ENCODE measurements around the gene GPX4.

Gene GPX4

DNA sequence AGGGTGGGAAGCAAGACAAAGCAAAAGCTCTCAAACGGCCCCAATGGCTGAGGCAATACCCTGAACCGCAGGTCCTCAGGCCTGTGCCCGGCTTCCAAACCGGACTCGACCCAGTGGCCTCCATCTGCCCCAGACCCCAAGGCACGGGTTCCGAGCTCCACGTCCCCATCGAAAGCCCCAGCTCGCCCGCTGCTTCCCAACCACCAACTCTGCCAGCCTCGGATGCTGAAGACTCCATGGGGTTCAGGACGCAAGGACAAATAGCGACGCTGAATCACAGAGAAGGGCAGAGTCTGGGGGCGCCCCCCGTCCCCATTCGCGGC, 9.2 kb upstream of the GPX4 start:
- Histone ChIP-seq H3K36me3 (ENCODE audit: control insufficient read depth, insufficient read depth, low read length) (peaks cover 13% of the 10 kb centered on the region; the same call in 1 of the 2 replicates), H3K4me1 (ENCODE audit: control insufficient read depth, insufficient read depth, low read length) (no peaks in the 10 kb centered on the region; the same call in 1 of the 2 replicates), H3K9me3 (ENCODE audit: control insufficient read depth, insufficient read depth, low read length) (no peaks in the 10 kb centered on the region), H3K27ac (ENCODE audit: low read length) (no peak overlapping the region), H3K4me3 (ENCODE audit: low read length) (peak overlapping the region; percentile 91), H3K27me3 (ENCODE audit: control insufficient read depth, insufficient read depth, low read length) (no peaks in the 10 kb centered on the region)
- no peak for DNase-seq (ENCODE audit: low read depth, low spot score)
- WGBS (ENCODE audit: insufficient coverage, insufficient read length) = no CpG with 5 or more reads among the region's 19 CpGs

DNA sequence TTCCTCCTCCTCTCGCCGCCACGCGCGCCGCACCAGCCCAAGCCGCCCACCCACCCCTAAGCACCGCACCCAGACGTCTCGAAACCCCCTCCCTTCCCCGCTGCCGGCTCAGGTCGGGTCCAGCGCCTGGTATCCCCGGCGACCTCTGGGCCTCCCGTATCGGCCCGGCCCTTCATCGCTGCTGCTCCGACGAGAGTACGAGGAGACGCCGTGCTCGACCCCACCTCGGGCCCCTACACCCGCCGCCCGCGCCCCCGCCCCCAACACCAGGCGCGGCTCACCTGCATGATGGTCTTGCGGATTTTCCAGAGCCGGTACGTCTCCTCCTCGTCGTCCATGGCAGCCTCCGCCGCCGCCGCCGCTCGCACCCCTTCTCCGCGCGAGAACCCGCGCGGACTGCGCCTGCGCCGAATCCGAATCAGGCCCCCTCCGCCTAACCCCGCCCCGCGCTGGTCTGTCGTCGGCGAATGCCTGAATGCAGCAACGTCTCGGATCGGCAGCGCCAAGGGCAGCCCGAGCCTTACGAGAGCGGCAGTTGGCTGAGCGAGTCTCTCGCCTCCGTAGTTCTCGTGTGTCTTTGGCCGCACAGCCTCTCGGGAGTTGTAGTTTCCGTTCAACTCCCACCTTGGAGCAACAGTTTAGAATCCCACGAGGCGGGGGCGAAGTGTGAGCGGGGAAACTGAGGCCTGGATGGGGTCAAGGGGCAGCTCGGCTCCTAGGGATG, 8.7 kb upstream of the GPX4 start, which contains the start of gene POLR2E:
TSS of gene POLR2E (minus strand) at position 398 of the 724 bp plus-strand sequence. CDS start at position 338, 60 bp downstream.
- no CpG with 5 or more reads among the region's 81 CpGs for WGBS (ENCODE audit: insufficient coverage, insufficient read length)
- Histone ChIP-seq H3K27me3 (ENCODE audit: control insufficient read depth, insufficient read depth, low read length) (no peaks in the 10 kb centered on the region), H3K9me3 (ENCODE audit: control insufficient read depth, insufficient read depth, low read length) (no peaks in the 10 kb centered on the region), H3K36me3 (ENCODE audit: control insufficient read depth, insufficient read depth, low read length) (peaks cover 13% of the 10 kb centered on the region; the same call in 1 of the 2 replicates), H3K27ac (ENCODE audit: low read length) (no peak within 1 kb of the TSS), H3K4me3 (ENCODE audit: low read length) (peak within 1 kb of the TSS; percentile 91), H3K4me1 (ENCODE audit: control insufficient read depth, insufficient read depth, low read length) (no peaks in the 10 kb centered on the region; the same call in 1 of the 2 replicates)
- DNase-seq (ENCODE audit: low read depth, low spot score) = no peak

DNA sequence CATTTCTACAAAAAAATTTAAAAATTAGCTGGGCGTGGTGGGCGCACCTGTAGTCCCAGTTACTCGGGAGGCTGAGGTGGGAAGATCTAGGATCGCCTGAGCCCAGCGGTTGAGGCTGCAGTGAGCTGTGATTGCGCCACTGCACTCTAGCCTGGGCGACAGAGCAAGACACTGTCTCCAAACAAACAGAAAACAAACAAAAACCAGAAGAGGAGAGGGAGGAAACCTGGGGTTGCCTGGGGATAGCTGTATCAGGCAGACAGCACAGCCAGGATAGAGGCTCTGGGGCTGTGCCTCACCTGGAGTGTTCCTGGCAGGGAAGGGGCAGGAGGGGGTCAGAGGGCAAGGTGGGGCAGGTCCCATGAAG, 6.0 kb upstream of the GPX4 start:
- Histone ChIP-seq H3K27ac (ENCODE audit: low read length) (no peak overlapping the region), H3K36me3 (ENCODE audit: control insufficient read depth, insufficient read depth, low read length) (0 out of 2 replicates have a peak, but pooled peaks cover 3% of the 10 kb centered on the region), H3K4me1 (ENCODE audit: control insufficient read depth, insufficient read depth, low read length) (no peaks in the 10 kb centered on the region; the same call in 1 of the 2 replicates), H3K9me3 (ENCODE audit: control insufficient read depth, insufficient read depth, low read length) (no peaks in the 10 kb centered on the region), H3K27me3 (ENCODE audit: control insufficient read depth, insufficient read depth, low read length) (no peaks in the 10 kb centered on the region), H3K4me3 (ENCODE audit: low read length) (no peak overlapping the region)
- WGBS (ENCODE audit: insufficient coverage, insufficient read length) = no CpG with 5 or more reads among the region's 7 CpGs
- no peak for DNase-seq (ENCODE audit: low read depth, low spot score)

DNA sequence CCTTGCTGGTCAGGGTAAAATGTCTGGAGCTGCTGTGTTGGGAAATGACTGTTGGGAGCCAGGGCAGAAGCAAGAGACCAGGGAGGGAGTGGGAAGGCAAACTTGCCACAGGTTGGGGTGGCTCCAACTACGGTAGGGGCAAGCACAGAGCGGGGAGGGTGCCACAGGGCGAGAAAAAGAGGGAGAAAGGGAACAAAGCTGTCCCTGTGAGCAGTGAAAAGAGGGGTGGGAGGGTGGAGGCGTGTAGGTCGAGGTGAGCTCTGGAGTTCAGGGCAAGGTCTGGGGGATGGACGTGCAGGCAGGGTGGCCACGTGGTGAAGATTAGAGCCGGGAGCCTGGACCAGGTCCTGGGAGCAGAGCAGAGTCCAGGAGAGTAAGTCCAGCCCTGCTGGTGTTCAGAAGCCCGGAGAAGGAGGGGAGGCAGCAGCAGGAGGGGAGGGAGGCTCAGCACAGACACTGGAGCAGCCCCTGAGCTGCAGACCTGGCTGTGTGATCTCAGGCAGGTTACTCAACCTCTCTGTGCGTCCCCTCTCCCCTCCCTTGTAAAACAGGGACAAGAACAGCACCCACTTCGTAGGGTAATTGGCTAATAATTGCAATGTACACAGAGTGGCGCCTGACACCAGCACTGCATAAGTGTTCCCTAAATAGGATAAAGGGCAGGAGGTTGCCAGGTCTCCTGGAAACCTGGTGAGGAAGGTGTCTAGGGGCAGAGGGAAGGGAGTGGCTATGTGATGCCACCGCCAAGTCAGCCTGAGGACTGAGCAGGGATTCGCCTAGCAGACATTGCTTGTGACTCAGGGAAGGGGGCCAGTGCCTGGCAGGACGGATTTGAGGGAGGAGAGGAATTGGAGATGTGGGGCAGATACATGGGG, 5.4 kb upstream of the GPX4 start:
- Histone ChIP-seq H3K9me3 (ENCODE audit: control insufficient read depth, insufficient read depth, low read length) (no peaks in the 10 kb centered on the region), H3K27me3 (ENCODE audit: control insufficient read depth, insufficient read depth, low read length) (no peaks in the 10 kb centered on the region), H3K36me3 (ENCODE audit: control insufficient read depth, insufficient read depth, low read length) (0 out of 2 replicates have a peak, but pooled peaks cover 3% of the 10 kb centered on the region), H3K4me1 (ENCODE audit: control insufficient read depth, insufficient read depth, low read length) (no peaks in the 10 kb centered on the region; the same call in 1 of the 2 replicates), H3K27ac (ENCODE audit: low read length) (no peak overlapping the region), H3K4me3 (ENCODE audit: low read length) (no peak overlapping the region)
- no peak for DNase-seq (ENCODE audit: low read depth, low spot score)
- no CpG with 5 or more reads among the region's 15 CpGs for WGBS (ENCODE audit: insufficient coverage, insufficient read length)

DNA sequence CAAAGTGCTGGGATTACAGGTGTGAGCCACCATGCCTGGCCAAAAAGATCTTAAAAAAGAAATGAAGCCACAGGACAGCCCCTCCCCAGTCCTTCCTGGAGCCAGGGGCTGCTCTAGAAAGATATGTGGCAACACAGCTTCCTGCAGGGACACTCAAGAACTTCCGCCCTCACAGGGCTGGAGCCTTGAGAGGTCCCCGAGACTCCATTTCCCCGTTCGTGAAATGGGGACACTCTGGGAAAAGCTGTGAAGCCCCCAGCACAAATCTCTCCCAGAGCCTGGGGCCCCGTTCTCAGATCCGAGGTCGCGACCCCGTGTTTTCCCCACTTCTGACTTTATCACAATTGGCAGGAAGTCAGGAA, 2.5 kb upstream of the GPX4 start:
- WGBS (ENCODE audit: insufficient coverage, insufficient read length) = no CpG with 5 or more reads among the region's 9 CpGs
- H3K9me3 ChIP-seq (ENCODE audit: control insufficient read depth, insufficient read depth, low read length) = no peaks in the 10 kb centered on the region
- no peak overlapping the region for H3K27ac ChIP-seq (ENCODE audit: low read length)
- H3K4me3 ChIP-seq (ENCODE audit: low read length) = no peak overlapping the region
- peaks cover 2% of the 10 kb centered on the region for H3K36me3 ChIP-seq (ENCODE audit: control insufficient read depth, insufficient read depth, low read length)
- H3K4me1 ChIP-seq (ENCODE audit: control insufficient read depth, insufficient read depth, low read length) = peaks cover 2% of the 10 kb centered on the region; the same call in 1 of the 2 replicates
- DNase-seq (ENCODE audit: low read depth, low spot score) = no peak
- no peaks in the 10 kb centered on the region for H3K27me3 ChIP-seq (ENCODE audit: control insufficient read depth, insufficient read depth, low read length)

DNA sequence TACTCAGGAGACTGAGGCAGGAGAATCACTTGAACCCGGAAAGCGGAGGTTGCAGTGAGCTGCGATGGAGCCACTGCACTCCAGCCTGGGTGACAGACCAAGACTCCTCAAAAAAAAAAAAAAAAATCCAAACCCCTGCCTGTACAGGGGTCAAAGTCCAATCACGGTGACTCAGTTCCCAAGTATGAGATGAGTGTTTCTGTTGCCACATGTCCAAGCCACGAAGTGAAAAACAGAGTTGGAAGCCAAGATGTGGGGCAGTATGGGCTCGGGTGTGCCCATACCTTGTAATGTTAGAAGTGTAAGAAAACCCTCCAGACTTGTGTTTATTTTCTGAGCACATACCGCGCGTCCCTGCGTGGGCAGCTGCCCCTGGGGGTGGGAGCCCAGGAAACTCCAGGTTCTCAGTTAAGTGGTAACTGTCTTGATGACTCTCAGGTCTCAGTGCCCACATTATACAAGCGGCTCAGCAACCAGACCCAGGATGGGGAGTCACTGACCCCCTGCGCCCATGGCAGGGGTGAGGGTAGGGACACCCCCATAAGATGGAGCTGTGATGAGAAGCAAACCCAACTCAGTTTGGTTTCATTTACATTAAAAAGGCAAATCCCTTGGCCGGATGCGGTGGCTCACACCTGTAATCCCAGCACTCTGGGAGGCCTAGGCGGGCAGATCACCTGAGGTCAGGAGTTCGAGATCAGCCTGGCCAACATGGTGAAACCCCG, 1.2 kb upstream of the GPX4 start:
- H3K27me3 ChIP-seq (ENCODE audit: control insufficient read depth, insufficient read depth, low read length) = no peaks in the 10 kb centered on the region
- no peak overlapping the region for H3K27ac ChIP-seq (ENCODE audit: low read length)
- WGBS (ENCODE audit: insufficient coverage, insufficient read length) = no CpG with 5 or more reads among the region's 17 CpGs
- no peaks in the 10 kb centered on the region for H3K9me3 ChIP-seq (ENCODE audit: control insufficient read depth, insufficient read depth, low read length)
- H3K4me1 ChIP-seq (ENCODE audit: control insufficient read depth, insufficient read depth, low read length) = peaks cover 2% of the 10 kb centered on the region; the same call in 1 of the 2 replicates
- no peak for DNase-seq (ENCODE audit: low read depth, low spot score)
- H3K36me3 ChIP-seq (ENCODE audit: control insufficient read depth, insufficient read depth, low read length) = peaks cover 13% of the 10 kb centered on the region
- H3K4me3 ChIP-seq (ENCODE audit: low read length) = no peak overlapping the region

DNA sequence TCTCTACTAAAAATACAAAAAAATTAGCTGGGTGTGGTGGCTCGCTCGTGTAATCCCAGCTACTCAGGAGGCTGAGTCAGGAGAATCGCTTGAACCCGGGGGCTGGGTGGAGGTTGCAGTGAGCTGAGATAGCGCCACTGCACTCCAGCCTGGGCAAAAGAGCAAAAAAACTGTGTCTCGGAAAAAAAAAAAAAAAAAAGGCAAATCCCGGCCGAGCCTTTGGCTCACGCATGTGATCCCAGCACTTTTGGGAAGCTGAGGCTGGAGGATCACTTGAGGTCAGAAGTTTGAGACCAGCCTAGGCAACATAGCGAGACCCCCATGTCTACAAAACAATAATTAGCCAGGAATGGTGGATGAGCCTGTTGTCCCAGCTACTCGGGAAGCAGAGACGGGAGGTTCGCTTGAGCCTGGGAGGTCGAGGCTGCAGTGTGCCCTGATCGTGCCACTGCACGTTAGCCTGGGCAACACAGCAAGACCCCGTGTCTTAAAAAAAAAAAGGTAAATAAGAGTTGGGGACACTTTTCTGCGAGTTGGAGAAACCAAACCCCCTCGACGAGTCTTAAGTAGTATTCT, 574 bp upstream of the GPX4 start:
- no peaks in the 10 kb centered on the region for H3K9me3 ChIP-seq (ENCODE audit: control insufficient read depth, insufficient read depth, low read length)
- H3K4me1 ChIP-seq (ENCODE audit: control insufficient read depth, insufficient read depth, low read length) = peaks cover 2% of the 10 kb centered on the region; the same call in 1 of the 2 replicates
- no peak overlapping the region for H3K27ac ChIP-seq (ENCODE audit: low read length)
- H3K4me3 ChIP-seq (ENCODE audit: low read length) = no peak overlapping the region
- no peaks in the 10 kb centered on the region for H3K27me3 ChIP-seq (ENCODE audit: control insufficient read depth, insufficient read depth, low read length)
- no CpG with 5 or more reads among the region's 20 CpGs for WGBS (ENCODE audit: insufficient coverage, insufficient read length)
- no peak for DNase-seq (ENCODE audit: low read depth, low spot score)
- H3K36me3 ChIP-seq (ENCODE audit: control insufficient read depth, insufficient read depth, low read length) = peaks cover 13% of the 10 kb centered on the region

DNA sequence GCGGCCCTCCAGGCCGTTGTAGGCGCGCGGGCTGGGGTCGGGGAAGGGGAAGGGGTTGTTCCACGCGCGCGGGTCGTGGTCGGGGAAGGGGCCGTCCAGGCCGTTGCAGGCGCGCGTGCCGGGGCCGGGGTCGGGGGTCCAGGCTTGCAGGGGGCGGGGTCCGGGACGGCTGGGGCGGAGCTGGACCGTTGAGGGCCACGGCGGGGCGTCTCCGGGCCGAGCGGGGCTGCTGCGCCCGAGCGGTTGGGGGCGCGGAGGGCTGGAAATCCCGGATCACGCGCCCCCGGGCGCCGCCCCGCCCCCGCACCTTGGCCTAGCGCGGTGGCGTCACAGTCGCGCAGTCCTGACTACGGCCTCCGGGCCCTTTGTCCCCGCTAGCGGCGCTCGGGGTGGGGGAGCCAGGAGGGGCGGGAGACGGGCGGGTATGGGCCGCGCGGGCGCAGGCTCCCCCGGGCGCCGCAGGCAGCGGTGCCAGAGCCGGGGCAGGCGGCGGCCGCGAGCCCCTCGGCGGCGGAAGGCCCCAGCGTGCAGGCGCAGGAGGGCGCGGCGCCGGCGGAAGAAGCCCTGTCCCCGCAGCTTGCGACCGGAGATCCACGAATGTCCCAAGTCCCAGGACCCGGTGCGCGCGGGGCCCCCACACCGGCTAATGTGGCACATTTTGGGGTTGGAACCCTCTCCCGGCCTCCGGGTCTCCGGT, 665 bp downstream of the GPX4 start:
- peaks cover 13% of the 10 kb centered on the region for H3K36me3 ChIP-seq (ENCODE audit: control insufficient read depth, insufficient read depth, low read length)
- H3K27me3 ChIP-seq (ENCODE audit: control insufficient read depth, insufficient read depth, low read length) = no peaks in the 10 kb centered on the region
- H3K4me1 ChIP-seq (ENCODE audit: control insufficient read depth, insufficient read depth, low read length) = peaks cover 2% of the 10 kb centered on the region; the same call in 1 of the 2 replicates
- no peak for DNase-seq (ENCODE audit: low read depth, low spot score)
- H3K27ac ChIP-seq (ENCODE audit: low read length) = no peak overlapping the region
- peak overlapping the region; percentile 92 for H3K4me3 ChIP-seq (ENCODE audit: low read length)
- H3K9me3 ChIP-seq (ENCODE audit: control insufficient read depth, insufficient read depth, low read length) = no peaks in the 10 kb centered on the region
- WGBS (ENCODE audit: insufficient coverage, insufficient read length) = no CpG with 5 or more reads among the region's 93 CpGs

DNA sequence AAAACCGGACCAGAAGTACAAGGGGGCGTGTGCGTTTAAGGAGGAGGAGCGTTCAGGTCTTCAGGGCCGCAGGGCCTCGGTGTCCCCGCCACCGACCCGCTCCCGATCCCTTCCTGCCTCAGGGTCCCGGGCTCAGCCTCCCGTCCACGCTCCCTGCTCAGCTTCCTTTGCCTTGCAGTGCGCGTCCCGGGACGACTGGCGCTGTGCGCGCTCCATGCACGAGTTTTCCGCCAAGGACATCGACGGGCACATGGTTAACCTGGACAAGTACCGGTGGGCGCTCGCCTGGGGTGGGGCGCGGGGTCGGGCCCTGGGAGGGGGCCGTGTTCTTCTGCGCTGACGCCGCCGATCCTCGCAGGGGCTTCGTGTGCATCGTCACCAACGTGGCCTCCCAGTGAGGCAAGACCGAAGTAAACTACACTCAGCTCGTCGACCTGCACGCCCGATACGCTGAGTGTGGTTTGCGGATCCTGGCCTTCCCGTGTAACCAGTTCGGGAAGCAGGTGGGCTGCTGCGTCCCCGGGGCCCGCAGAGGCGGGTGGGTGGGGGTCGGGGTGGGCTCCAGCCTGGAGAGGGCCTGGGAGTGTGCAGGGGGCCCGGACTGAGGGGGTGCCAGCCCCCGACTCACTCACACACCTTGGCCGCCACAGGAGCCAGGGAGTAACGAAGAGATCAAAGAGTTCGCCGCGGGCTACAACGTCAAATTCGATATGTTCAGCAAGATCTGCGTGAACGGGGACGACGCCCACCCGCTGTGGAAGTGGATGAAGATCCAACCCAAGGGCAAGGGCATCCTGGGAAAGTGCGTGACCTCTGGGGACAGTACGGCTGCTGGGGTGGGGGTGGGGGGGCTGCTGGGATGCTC, 1.4 kb downstream of the GPX4 start:
- Histone ChIP-seq H3K4me1 (ENCODE audit: control insufficient read depth, insufficient read depth, low read length) (peaks cover 2% of the 10 kb centered on the region; the same call in 1 of the 2 replicates), H3K27me3 (ENCODE audit: control insufficient read depth, insufficient read depth, low read length) (no peaks in the 10 kb centered on the region), H3K27ac (ENCODE audit: low read length) (no peak overlapping the region), H3K36me3 (ENCODE audit: control insufficient read depth, insufficient read depth, low read length) (peaks cover 13% of the 10 kb centered on the region), H3K4me3 (ENCODE audit: low read length) (peak overlapping the region; percentile 92; the same call in 1 of the 2 replicates), H3K9me3 (ENCODE audit: control insufficient read depth, insufficient read depth, low read length) (no peaks in the 10 kb centered on the region)
- WGBS (ENCODE audit: insufficient coverage, insufficient read length) = no CpG with 5 or more reads among the region's 69 CpGs
- DNase-seq (ENCODE audit: low read depth, low spot score) = no peak

Measured in iPS DF 6.9 (cell line).